ENCODE data around the gene HAL. TPM values are rescaled to one million over a fixed set of nuclear protein-coding genes. Genes with fewer than 3 reads are reported as not detected.

HAL gene
- total and polyA plus RNA-seq, 4 donors = 62.4 to 174 (median 119) TPM

- H3K4me1 ChIP-seq (ENCODE audit: control insufficient read depth in 4 of 4, insufficient read depth in 4 of 4, low read length in 3 of 4) = peaks cover 0 to 11% (median 7%) of the 10 kb centered on the region in 4 donors
- no peak for DNase-seq (ENCODE audit: low spot score)
- H3K27ac ChIP-seq (ENCODE audit: low read depth in 1 of 2, low read length in 2 of 2) = no peak overlapping the region
- 79% methylated on average over 11 of the region's 11 CpGs for WGBS
- no peak overlapping the region for H3K4me3 ChIP-seq (ENCODE audit: low read depth in 1 of 3, low read length in 3 of 3)
- TF ChIP-seq NR2F2 (IDR thresholded peaks at IDR 0.05) (no peak), FOXA2 (IDR thresholded peaks at IDR 0.05) (no peak), HNF4A (conservative IDR thresholded peaks at IDR 0.05) (no peak), CTCF (IDR thresholded peaks at IDR 0.05; ENCODE audit: low read depth, low read length, missing input control) (no peak), ATF3 (IDR thresholded peaks at IDR 0.05) (no peak), HNF4G (IDR thresholded peaks at IDR 0.05) (no peak), MAX (IDR thresholded peaks at IDR 0.05) (no peak), TAF1 (conservative IDR thresholded peaks at IDR 0.05) (no peak), GABPA (IDR thresholded peaks at IDR 0.05 in 1 of 2, conservative IDR thresholded peaks at IDR 0.05 in 1 of 2) (no peak), JUND (IDR thresholded peaks at IDR 0.05) (no peak), REST (IDR thresholded peaks at IDR 0.05) (no peak)
- H3K36me3 ChIP-seq (ENCODE audit: control insufficient read depth in 4 of 4, insufficient read depth in 3 of 4, low read depth in 1 of 4, low read length in 3 of 4) = peaks cover 0 to 58% (median 40%) of the 10 kb centered on the region in 4 donors
- H3K27me3 ChIP-seq (ENCODE audit: control insufficient read depth in 4 of 4, insufficient read depth in 4 of 4, low read length in 3 of 4) = no peaks in the 10 kb centered on the region
- H3K9ac ChIP-seq (ENCODE audit: low read depth in 1 of 2, low read length in 2 of 2) = no peak overlapping the region
- no peaks in the 10 kb centered on the region for H3K9me3 ChIP-seq (ENCODE audit: control insufficient read depth in 4 of 4, low read length in 3 of 4)
Observed at GRCh38 chr12:95988506-95989275, 7.5 kb downstream of the HAL start.

GRCh38 chr12:95986635-95987570, 9.2 kb downstream of the HAL start:
- H3K27me3 ChIP-seq (ENCODE audit: control insufficient read depth in 4 of 4, insufficient read depth in 4 of 4, low read length in 3 of 4) = no peaks in the 10 kb centered on the region
- no peak overlapping the region for H3K4me3 ChIP-seq (ENCODE audit: low read depth in 1 of 3, low read length in 3 of 3)
- peaks cover 0 to 56% (median 38%) of the 10 kb centered on the region in 4 donors for H3K36me3 ChIP-seq (ENCODE audit: control insufficient read depth in 4 of 4, insufficient read depth in 3 of 4, low read depth in 1 of 4, low read length in 3 of 4)
- H3K27ac ChIP-seq (ENCODE audit: low read depth in 1 of 2, low read length in 2 of 2) = no peak overlapping the region
- 84% methylated on average over 14 of the region's 14 CpGs for WGBS
- no peak for DNase-seq (ENCODE audit: low spot score)
- no peak overlapping the region for H3K9ac ChIP-seq (ENCODE audit: low read depth in 1 of 2, low read length in 2 of 2)
- H3K9me3 ChIP-seq (ENCODE audit: control insufficient read depth in 4 of 4, low read length in 3 of 4) = no peaks in the 10 kb centered on the region
- peaks cover 0 to 12% (median 9%) of the 10 kb centered on the region in 4 donors for H3K4me1 ChIP-seq (ENCODE audit: control insufficient read depth in 4 of 4, insufficient read depth in 4 of 4, low read length in 3 of 4)
- no peak for TF ChIP-seq HNF4G (IDR thresholded peaks at IDR 0.05)
- no peak for TF ChIP-seq GABPA (IDR thresholded peaks at IDR 0.05 in 1 of 2, conservative IDR thresholded peaks at IDR 0.05 in 1 of 2)
- no peak for TF ChIP-seq FOXA2 (IDR thresholded peaks at IDR 0.05)
- no peak for TF ChIP-seq SP1 (IDR thresholded peaks at IDR 0.05)
- no peak for TF ChIP-seq RXRA (IDR thresholded peaks at IDR 0.05)
- TF ChIP-seq YY1 (IDR thresholded peaks at IDR 0.05) = no peak
- no peak for TF ChIP-seq ZBTB33 (IDR thresholded peaks at IDR 0.05)
- no peak for TF ChIP-seq ATF3 (IDR thresholded peaks at IDR 0.05)
- TF ChIP-seq JUND (IDR thresholded peaks at IDR 0.05) = no peak
- TF ChIP-seq NR2F2 (IDR thresholded peaks at IDR 0.05) = no peak
- no peak for TF ChIP-seq TAF1 (conservative IDR thresholded peaks at IDR 0.05)
- TF ChIP-seq REST (IDR thresholded peaks at IDR 0.05) = no peak
- TF ChIP-seq RAD21 (IDR thresholded peaks at IDR 0.05) = no peak
- TF ChIP-seq HNF4A (conservative IDR thresholded peaks at IDR 0.05) = no peak
